Measurements from ENCODE around the gene COL16A1.

- no peak for TF ChIP-seq POLR2A (IDR thresholded peaks at IDR 0.05)
- TF ChIP-seq CTCF (IDR thresholded peaks at IDR 0.05) = no peak
- TF ChIP-seq POLR2AphosphoS5 (IDR thresholded peaks at IDR 0.05) = peak; percentile 74
- no peak for TF ChIP-seq EP300 (IDR thresholded peaks at IDR 0.05)
Measured at GRCh38 chr1:31712630-31713029, 8.8 kb upstream of the COL16A1 start.
